ENCODE data around the gene CACNG8.

GRCh38 chr19:53945998-53946397 is 16.7 kb upstream of the CACNG8 start:
- TF ChIP-seq CTCF (conservative IDR thresholded peaks at IDR 0.05; ENCODE audit: low read length), result no peak
- no peak for TF ChIP-seq EZH2phosphoT487 (IDR thresholded peaks at IDR 0.05; ENCODE audit: borderline replicate concordance)

All from Loucy (cell line).